CD4-positive, CD25-positive, alpha-beta regulatory T cell (primary cell): Measurements from ENCODE around the gene TK2. TPM values are rescaled to one million over a fixed set of nuclear protein-coding genes. Genes with fewer than 3 reads are reported as not detected.
A peak's percentile ranks its signal among the peaks of the same experiment; 100 is the strongest.
"Not testable (repeated sequence)": the region's sequence is repeated elsewhere in the genome, so short reads cannot be mapped to it uniquely, and the experiment has no call there.

ENCODE experiments used
- ATAC-seq, 2 donors: fragments of 150-1000 bp; cut with Tn5 transposase; one replicate each; pipeline ENCODE4 v1.10.0; 2021; ENCODE audit warnings: low read depth in 2 of 2, moderate number of reproducible peaks in 2 of 2, moderate library complexity in 1 of 2
- DNase-seq, 3 donors: peaks; one replicate each; pipeline versions ENCODE4 v3.0.0 to v3.0.0-alpha.2; 2012 to 2022; ENCODE audit warnings: mixed read lengths in 1 of 3
- H3K27ac ChIP-seq: one replicate; pipeline ENCODE4 v1.7.0; 2013; ENCODE audit warnings: mild to moderate bottlenecking, low read length; ENCODE audit not compliant: insufficient read depth, poor library complexity, severe bottlenecking
- H3K27me3 ChIP-seq: one replicate; pipeline ENCODE4 v1.7.0; 2013; ENCODE audit warnings: low read length; ENCODE audit not compliant: control insufficient read depth, insufficient read depth
- H3K36me3 ChIP-seq: one replicate; pipeline ENCODE4 v1.7.0; 2013; ENCODE audit warnings: mild to moderate bottlenecking, low read length, moderate library complexity; ENCODE audit not compliant: control insufficient read depth, insufficient read depth
- H3K4me1 ChIP-seq: 2 replicates; pipeline ENCODE4 v1.7.0; 2013; ENCODE audit warnings: mild to moderate bottlenecking, low read length; ENCODE audit not compliant: insufficient read depth, control insufficient read depth, poor library complexity, severe bottlenecking
- H3K4me3 ChIP-seq: one replicate; pipeline ENCODE4 v1.7.0; 2013; ENCODE audit warnings: low read depth, mild to moderate bottlenecking, low read length, moderate library complexity
- H3K9me3 ChIP-seq, 2 experiments: 1 replicate in 1 of 2; 2 replicates in 1 of 2; pipeline ENCODE4 v1.7.0; 2013; ENCODE audit warnings: low read length in 2 of 2, mild to moderate bottlenecking in 1 of 2, moderate library complexity in 1 of 2; ENCODE audit not compliant: control insufficient read depth in 2 of 2
- H3K27ac Mint-ChIP-seq, 3 donors: one replicate each; pipeline ENCODE4 v1.8.0; 2020 to 2022; ENCODE audit warnings: mild to moderate bottlenecking in 3 of 3, mixed read lengths in 3 of 3, moderate library complexity in 2 of 3
- H3K27me3 Mint-ChIP-seq: one replicate; pipeline ENCODE4 v1.8.0; 2022; ENCODE audit warnings: mild to moderate bottlenecking, mixed read lengths
- H3K36me3 Mint-ChIP-seq: one replicate; pipeline ENCODE4 v1.8.0; 2020; ENCODE audit warnings: mixed read lengths
- H3K4me1 Mint-ChIP-seq, 4 donors: one replicate each; pipeline ENCODE4 v1.8.0; 2020 to 2022; ENCODE audit warnings: mixed read lengths in 4 of 4, mild to moderate bottlenecking in 1 of 4
- H3K4me3 Mint-ChIP-seq, 4 donors: one replicate each; pipeline ENCODE4 v1.8.0; 2020 to 2022; ENCODE audit warnings: mild to moderate bottlenecking in 4 of 4, mixed read lengths in 4 of 4, moderate library complexity in 3 of 4
- H3K9me3 Mint-ChIP-seq, 7 donors: one replicate each; pipeline ENCODE4 v1.8.0; 2020 to 2022; ENCODE audit warnings: mixed read lengths in 7 of 7, mild to moderate bottlenecking in 3 of 7, moderate library complexity in 2 of 7
- polyA plus RNA-seq, 4 donors: library from polyadenylated mRNA; unstranded; fragments of 300-500 nt; fragmentation: Illumina TruSeq; gene quantifications; one replicate each; pipeline ENCODE4 v1.2.3, GENCODE V29; 2021
- total RNA-seq: library from RNA; stranded (reverse); gene quantifications from one replicate; pipeline ENCODE4 v1.2.3, GENCODE V29; 2022

Gene TK2
- total and polyA plus RNA-seq, 5 donors from 2014 or later, result 5.1 to 8.8 (median 8.2) TPM

GRCh38 chr16:66503030-66503429, 46.9 kb downstream of the TK2 start:
- H3K4me3 ChIP-seq, result no peak overlapping the region
- H3K27ac ChIP-seq, result no peak overlapping the region
- no peak for ATAC-seq
- H3K4me3 Mint-ChIP-seq, result no peak overlapping the region
- no peaks in the 10 kb centered on the region for H3K36me3 Mint-ChIP-seq
- no peaks in the 10 kb centered on the region for H3K4me1 ChIP-seq
- H3K9me3 ChIP-seq, result no peaks in the 10 kb centered on the region
- no peak for DNase-seq
- H3K9me3 Mint-ChIP-seq, result peaks cover 0 to 1% (median 0%) of the 10 kb centered on the region in 7 donors
- peaks cover 0 to 18% (median 4%) of the 10 kb centered on the region in 4 donors for H3K4me1 Mint-ChIP-seq
- H3K27me3 ChIP-seq, result no peaks in the 10 kb centered on the region
- H3K27ac Mint-ChIP-seq, result peak overlapping the region in 1 of 3 donors; percentile 52
- no peaks in the 10 kb centered on the region for H3K27me3 Mint-ChIP-seq
- H3K36me3 ChIP-seq, result no peaks in the 10 kb centered on the region

GRCh38 chr16:66502020-66502913, 47.7 kb downstream of the TK2 start:
- Histone ChIP-seq H3K36me3 (no peaks in the 10 kb centered on the region), H3K4me1 (no peaks in the 10 kb centered on the region), H3K27me3 (no peaks in the 10 kb centered on the region), H3K27ac (no peak overlapping the region), H3K4me3 (no peak overlapping the region), H3K9me3 (no peaks in the 10 kb centered on the region)
- peaks cover 0 to 1% (median 0%) of the 10 kb centered on the region in 7 donors for H3K9me3 Mint-ChIP-seq
- H3K27ac Mint-ChIP-seq, result peak overlapping the region in 1 of 3 donors; percentile 52
- no peak overlapping the region for H3K4me3 Mint-ChIP-seq
- peaks cover 0 to 14% (median 2%) of the 10 kb centered on the region in 4 donors for H3K4me1 Mint-ChIP-seq
- DNase-seq, result no peak
- no peaks in the 10 kb centered on the region for H3K36me3 Mint-ChIP-seq
- ATAC-seq, result no peak
- no peaks in the 10 kb centered on the region for H3K27me3 Mint-ChIP-seq

- H3K4me3 ChIP-seq, H3K36me3 Mint-ChIP-seq, H3K27ac ChIP-seq, H3K27me3 ChIP-seq, H3K36me3 ChIP-seq, H3K4me3 Mint-ChIP-seq, ATAC-seq, DNase-seq, H3K4me1 ChIP-seq, H3K27me3 Mint-ChIP-seq, H3K9me3 Mint-ChIP-seq, H3K9me3 ChIP-seq, H3K27ac Mint-ChIP-seq: not testable (repeated sequence)
- peaks cover 0 to 14% (median 2%) of the 10 kb centered on the region in 4 donors for H3K4me1 Mint-ChIP-seq
These were observed 48.4 kb downstream of the TK2 start for GRCh38 chr16:66501563-66501962.

DNA sequence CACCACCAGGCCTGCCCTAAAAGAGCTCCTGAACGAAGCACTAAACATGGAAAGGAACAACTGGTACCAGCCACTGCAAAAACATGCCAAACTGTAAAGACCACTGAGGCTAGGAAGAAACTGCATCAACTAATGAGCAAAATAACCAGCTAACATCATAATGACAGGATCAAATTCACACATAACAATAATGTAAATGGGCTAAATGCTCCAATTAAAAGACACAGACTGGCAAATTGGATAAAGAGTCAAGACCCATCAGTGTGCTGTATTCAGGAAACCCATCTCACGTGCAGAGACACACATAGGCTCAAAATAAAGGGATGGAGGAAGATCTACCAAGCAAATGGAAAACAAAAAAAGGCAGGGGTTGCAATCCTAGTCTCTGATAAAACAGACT, 52.0 kb downstream of the TK2 start:
- not testable (repeated sequence) for H3K36me3 ChIP-seq, H3K27ac Mint-ChIP-seq, H3K27me3 Mint-ChIP-seq, DNase-seq, H3K36me3 Mint-ChIP-seq, H3K4me3 ChIP-seq, H3K27ac ChIP-seq, H3K4me1 ChIP-seq, H3K4me3 Mint-ChIP-seq, H3K27me3 ChIP-seq, H3K9me3 ChIP-seq, H3K4me1 Mint-ChIP-seq, ATAC-seq, H3K9me3 Mint-ChIP-seq

DNA sequence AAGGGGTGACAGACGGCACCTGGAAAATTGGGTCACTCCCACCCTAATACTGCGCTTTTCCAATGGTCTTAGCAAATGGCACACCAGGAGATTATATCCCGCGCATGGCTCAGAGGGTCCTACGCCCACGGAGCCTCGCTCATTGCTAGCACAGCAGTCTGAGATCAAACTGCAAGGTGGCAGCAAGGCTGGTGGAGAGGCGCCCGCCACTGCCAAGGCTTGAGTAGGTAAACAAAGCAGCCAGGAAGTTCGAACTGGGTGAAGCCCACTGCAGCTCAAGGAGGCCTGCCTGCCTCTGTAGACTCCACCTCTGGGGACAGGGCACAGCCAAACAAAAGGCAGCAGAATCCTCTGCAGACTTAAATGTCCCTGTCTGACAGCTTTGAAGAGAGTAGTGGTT, 53.7 kb downstream of the TK2 start:
- H3K27ac Mint-ChIP-seq, result peak overlapping the region in 1 of 3 donors; percentile 62
- DNase-seq, H3K27me3 ChIP-seq, ATAC-seq, H3K4me3 ChIP-seq, H3K27ac ChIP-seq, H3K4me3 Mint-ChIP-seq, H3K36me3 Mint-ChIP-seq, H3K4me1 Mint-ChIP-seq, H3K9me3 Mint-ChIP-seq, H3K27me3 Mint-ChIP-seq, H3K36me3 ChIP-seq, H3K9me3 ChIP-seq, H3K4me1 ChIP-seq: not testable (repeated sequence)

GRCh38 chr16:66495440-66495839, 54.5 kb downstream of the TK2 start:
- Mint-ChIP-seq H3K4me3 (no peak overlapping the region), H3K27ac (no peak overlapping the region), H3K9me3 (peaks cover 0 to 1% (median 0%) of the 10 kb centered on the region in 7 donors), H3K4me1 (peaks cover 0 to 2% (median 0%) of the 10 kb centered on the region in 4 donors), H3K27me3 (no peaks in the 10 kb centered on the region), H3K36me3 (no peaks in the 10 kb centered on the region)
- H3K27ac ChIP-seq, result no peak overlapping the region
- no peaks in the 10 kb centered on the region for H3K27me3 ChIP-seq
- no peaks in the 10 kb centered on the region for H3K4me1 ChIP-seq
- DNase-seq (no peak), ATAC-seq (no peak)
- no peak overlapping the region for H3K4me3 ChIP-seq
- H3K9me3 ChIP-seq, result no peaks in the 10 kb centered on the region
- no peaks in the 10 kb centered on the region for H3K36me3 ChIP-seq

DNA sequence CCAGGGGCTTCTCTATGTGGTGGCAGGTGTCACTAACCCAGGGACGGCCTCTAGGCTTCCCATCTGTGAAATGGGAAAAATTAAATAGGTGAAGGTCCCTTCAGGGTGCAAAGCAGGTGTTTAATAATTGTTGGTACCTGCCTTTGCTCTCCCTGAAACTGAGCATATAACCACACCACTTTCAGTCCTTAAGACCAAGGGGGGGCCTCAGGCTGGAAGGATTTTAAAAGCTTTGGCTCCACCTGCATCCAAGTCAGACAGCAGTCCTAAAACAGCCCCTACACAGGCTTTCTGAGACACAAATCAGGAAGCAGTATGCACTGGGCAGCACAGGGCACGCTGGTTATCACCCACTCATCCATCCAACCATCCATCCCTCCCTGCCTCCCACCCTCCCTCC, 55.0 kb downstream of the TK2 start:
- H3K27ac ChIP-seq, result no peak overlapping the region
- Mint-ChIP-seq H3K4me3 (no peak overlapping the region), H3K9me3 (no peaks in the 10 kb centered on the region), H3K36me3 (no peaks in the 10 kb centered on the region), H3K27me3 (no peaks in the 10 kb centered on the region), H3K27ac (no peak overlapping the region), H3K4me1 (peaks cover 0 to 3% (median 0%) of the 10 kb centered on the region in 4 donors)
- H3K9me3 ChIP-seq, result no peaks in the 10 kb centered on the region
- DNase-seq (no peak), ATAC-seq (no peak)
- H3K36me3 ChIP-seq, result no peaks in the 10 kb centered on the region
- no peaks in the 10 kb centered on the region for H3K4me1 ChIP-seq
- H3K27me3 ChIP-seq, result no peaks in the 10 kb centered on the region
- no peak overlapping the region for H3K4me3 ChIP-seq
